ENCODE data around the gene SLC52A3.
"Not testable (repeated sequence)": the region's sequence is repeated elsewhere in the genome, so short reads cannot be mapped to it uniquely, and the experiment has no call there.

Gene SLC52A3

GRCh38 chr20:728256-728944, 39.9 kb downstream of the SLC52A3 start:
- peak; percentile 18 to 44 for DNase-seq (ENCODE audit: low read depth in 2 of 2)

- DNase-seq (ENCODE audit: low read depth in 2 of 2): no peak
These were observed 42.1 kb downstream of the SLC52A3 start for GRCh38 chr20:726160-726559.

DNA sequence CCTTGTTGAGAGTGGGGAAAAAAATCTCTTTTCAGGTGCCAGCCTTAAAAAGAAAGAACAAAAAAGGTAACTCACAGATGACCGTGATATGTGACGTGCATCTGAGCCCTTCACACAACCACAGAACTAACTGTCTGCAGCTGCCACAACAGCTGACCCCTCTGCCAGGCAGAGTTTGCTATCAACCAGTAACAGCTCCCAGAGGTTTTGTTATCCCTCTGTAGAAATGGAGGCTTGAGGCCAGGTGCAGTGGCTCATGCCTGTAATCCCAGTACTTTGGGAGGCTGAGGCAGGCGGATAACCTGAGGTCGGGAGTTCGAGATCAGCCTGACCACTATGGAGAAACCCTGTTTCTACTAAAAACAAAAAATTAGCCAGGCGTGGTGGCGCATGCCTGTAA, 42.8 kb downstream of the SLC52A3 start:
- DNase-seq (ENCODE audit: low read depth in 2 of 2): no peak

- DNase-seq (ENCODE audit: low read depth in 2 of 2): not testable (repeated sequence)
These were observed 43.5 kb downstream of the SLC52A3 start for GRCh38 chr20:724797-725196.

DNA sequence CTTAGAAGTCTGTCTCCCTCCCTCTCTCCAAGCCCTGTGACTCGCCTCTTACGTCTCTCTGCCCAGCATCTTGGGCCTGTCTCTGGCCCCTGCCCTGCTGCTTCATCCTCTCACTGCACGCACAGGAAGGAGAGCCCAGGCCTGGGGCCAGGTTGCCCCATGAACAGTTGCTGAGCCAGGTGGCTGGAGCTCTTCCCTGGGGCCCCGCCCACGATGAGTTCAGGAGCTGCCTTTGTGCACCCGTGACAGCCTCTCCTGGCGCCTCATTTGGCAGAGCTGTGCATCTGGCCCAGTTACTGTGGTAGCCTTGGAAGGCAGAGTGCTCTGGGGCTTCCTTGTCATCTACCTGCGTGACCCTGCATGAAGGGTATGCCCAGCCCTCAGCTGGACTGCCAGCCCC, 44.5 kb downstream of the SLC52A3 start:
- DNase-seq (ENCODE audit: low read depth in 2 of 2): no peak

DNA sequence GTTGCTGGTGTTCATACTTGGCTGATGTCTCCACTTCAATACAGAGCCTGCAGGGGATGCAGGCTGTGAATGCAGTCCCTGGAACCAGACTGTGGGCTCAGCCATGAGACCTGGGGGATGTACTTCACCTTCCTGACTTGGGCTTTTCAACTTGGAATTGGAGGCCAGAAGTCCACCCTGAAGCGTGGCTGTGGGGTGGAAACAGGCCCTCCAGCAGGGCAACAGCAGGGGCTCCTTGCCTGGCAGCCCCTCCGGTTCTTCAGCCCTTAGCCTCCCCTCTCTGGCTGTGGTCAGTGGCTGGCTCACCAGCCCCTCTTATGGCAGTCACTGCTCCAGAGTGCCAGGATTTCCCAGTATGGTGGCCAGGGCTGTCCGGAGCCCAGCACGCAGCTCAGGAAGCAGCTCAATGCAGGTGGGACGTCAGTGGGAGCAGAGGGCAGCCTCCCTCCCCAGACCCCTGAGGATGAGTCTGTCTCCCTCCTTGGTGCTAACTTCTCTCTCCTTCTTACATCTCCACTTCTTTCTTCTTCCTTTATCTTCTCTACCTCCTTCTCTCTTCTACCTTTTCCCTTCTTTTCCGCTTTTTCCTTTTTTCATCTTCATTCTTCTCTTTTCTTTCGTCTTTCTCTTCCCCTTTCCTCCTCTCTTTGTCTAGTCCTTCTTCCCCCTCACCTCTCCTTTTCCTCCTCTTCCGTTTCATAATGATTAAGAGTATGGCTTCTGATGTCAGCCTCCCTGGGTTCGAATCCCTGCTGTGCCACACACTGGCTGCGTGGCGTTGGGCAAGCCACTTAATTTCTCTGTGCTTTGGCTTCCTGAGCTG, 45.3 kb downstream of the SLC52A3 start:
- no peak for DNase-seq (ENCODE audit: low read depth in 2 of 2)

GRCh38 chr20:721876-722275, 46.4 kb downstream of the SLC52A3 start:
- DNase-seq (ENCODE audit: low read depth in 2 of 2): no peak

GRCh38 chr20:719816-720215, 48.5 kb downstream of the SLC52A3 start:
- no peak for DNase-seq (ENCODE audit: low read depth in 2 of 2)

DNA sequence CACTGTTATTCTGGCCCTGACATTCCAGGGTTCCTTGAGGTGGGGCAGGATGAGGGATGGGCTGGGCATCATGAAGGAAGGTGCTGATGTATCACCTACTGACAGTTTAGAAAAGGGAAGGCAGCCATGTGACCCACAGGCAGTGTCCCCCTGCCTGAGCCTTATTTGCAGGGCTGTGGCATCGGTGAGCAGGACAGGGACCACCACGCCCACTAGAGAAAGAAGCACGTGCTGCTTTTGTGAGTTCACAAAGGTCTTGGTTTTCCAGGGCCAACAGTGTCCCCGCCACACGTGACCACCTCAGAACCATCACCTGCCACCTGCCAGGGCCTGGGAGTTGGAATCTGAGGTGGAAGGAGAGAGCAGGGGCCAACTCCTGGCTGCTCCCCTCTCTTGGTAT, 49.2 kb downstream of the SLC52A3 start:
- DNase-seq (ENCODE audit: low read depth in 2 of 2): no peak

GRCh38 chr20:717832-718231, 50.5 kb downstream of the SLC52A3 start:
- DNase-seq (ENCODE audit: low read depth in 2 of 2): no peak

GRCh38 chr20:717271-717670, 51.0 kb downstream of the SLC52A3 start:
- no peak for DNase-seq (ENCODE audit: low read depth in 2 of 2)

DNA sequence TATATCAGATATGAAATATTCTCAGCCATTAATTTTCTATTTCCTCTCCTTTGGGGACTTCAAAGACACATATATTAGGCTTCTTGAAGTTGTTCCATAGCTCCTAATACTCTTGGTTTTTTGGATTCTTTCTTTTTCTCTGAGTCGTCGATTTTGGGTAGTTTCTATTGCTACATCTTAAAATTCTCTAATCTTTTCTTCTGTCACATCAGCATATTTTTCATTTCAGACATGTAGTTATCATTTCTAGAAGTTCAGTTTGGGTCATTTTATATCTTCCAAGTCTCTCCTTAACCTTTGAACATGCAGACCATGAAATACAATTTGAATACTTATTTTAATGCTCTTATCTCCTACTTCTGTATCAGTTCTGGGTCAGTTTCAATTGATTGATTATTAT, 53.8 kb downstream of the SLC52A3 start:
- no peak for DNase-seq (ENCODE audit: low read depth in 2 of 2)

DNA sequence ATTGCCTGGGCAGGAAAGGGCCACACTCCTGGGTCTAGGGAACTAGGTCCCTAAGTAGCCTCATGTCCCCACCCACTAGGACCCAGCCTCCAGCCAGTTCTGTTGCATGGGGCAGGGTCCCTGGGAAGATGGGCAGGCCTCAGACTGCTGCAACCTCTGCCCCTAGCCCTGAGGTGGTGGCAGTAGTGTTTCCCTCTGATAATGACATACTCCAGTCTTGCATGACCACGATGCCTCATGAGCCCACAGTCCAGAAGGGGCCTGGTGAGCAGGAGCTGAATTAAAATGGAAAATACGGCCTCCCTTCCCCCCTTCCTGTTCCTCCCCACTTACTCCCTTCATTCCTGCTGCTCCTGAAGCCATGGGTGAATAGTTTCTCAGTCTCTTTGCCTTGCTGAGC, 56.7 kb downstream of the SLC52A3 start:
- DNase-seq (ENCODE audit: low read depth in 2 of 2): no peak

GRCh38 chr20:710780-711450, 57.4 kb downstream of the SLC52A3 start:
- no peak for DNase-seq (ENCODE audit: low read depth in 2 of 2)

Data from stimulated activated CD4-positive, alpha-beta T cell treated with anti-CD3 and anti-CD28 coated beads, Interleukin-15, amount 100 ng/mL, for 48 hours (primary cell).